GM19238 (cell line): ENCODE measurements around the gene ST8SIA4.

Experiments used
- DNase-seq: peaks from one replicate; pipeline ENCODE4 v3.0.0; 2011; ENCODE audit warnings: low spot score; ENCODE audit not compliant: insufficient read length

ST8SIA4 gene

GRCh38 chr5:100832252-100833230, 70.5 kb downstream of the ST8SIA4 start:
- DNase-seq, result no peak

- DNase-seq, result no peak
Observed at GRCh38 chr5:100828898-100829356, 74.2 kb downstream of the ST8SIA4 start.

GRCh38 chr5:100828071-100828897, 74.8 kb downstream of the ST8SIA4 start:
- DNase-seq, result no peak

GRCh38 chr5:100827481-100827889, 75.6 kb downstream of the ST8SIA4 start:
- DNase-seq, result no peak

GRCh38 chr5:100826133-100826532, 76.9 kb downstream of the ST8SIA4 start:
- DNase-seq, result no peak

GRCh38 chr5:100824635-100825034, 78.4 kb downstream of the ST8SIA4 start:
- no peak for DNase-seq

GRCh38 chr5:100823812-100824211, 79.3 kb downstream of the ST8SIA4 start:
- DNase-seq, result no peak

GRCh38 chr5:100821751-100822150, 81.3 kb downstream of the ST8SIA4 start:
- no peak for DNase-seq

- DNase-seq, result no peak
Observed at GRCh38 chr5:100818340-100818739, 84.7 kb downstream of the ST8SIA4 start.

- no peak for DNase-seq
Observed at GRCh38 chr5:100803397-100803796, 99.7 kb downstream of the ST8SIA4 start.

GRCh38 chr5:100802208-100802607, 100.9 kb downstream of the ST8SIA4 start:
- no peak for DNase-seq

GRCh38 chr5:100800562-100800961, 102.5 kb downstream of the ST8SIA4 start:
- no peak for DNase-seq

- DNase-seq, result no peak
Observed at GRCh38 chr5:100799166-100799565, 103.9 kb downstream of the ST8SIA4 start.

GRCh38 chr5:100797861-100798260, 105.2 kb downstream of the ST8SIA4 start:
- DNase-seq, result no peak

- no peak for DNase-seq
Observed at GRCh38 chr5:100796851-100797250, 106.2 kb downstream of the ST8SIA4 start.

- no peak for DNase-seq
Observed at GRCh38 chr5:100794844-100795243, 108.2 kb downstream of the ST8SIA4 start.

GRCh38 chr5:100794218-100794617, 108.9 kb downstream of the ST8SIA4 start:
- DNase-seq, result no peak

- no peak for DNase-seq
Observed at GRCh38 chr5:100792781-100793180, 110.3 kb downstream of the ST8SIA4 start.

- no peak for DNase-seq
Observed at GRCh38 chr5:100791391-100791790, 111.7 kb downstream of the ST8SIA4 start.

GRCh38 chr5:100790951-100791350, 112.1 kb downstream of the ST8SIA4 start:
- DNase-seq, result no peak

GRCh38 chr5:100790170-100790665, 112.9 kb downstream of the ST8SIA4 start:
- no peak for DNase-seq

- DNase-seq, result no peak
Observed at GRCh38 chr5:100789694-100790093, 113.4 kb downstream of the ST8SIA4 start.
